HG03439 (cell line): ENCODE results near the gene GATAD2A.
"Not testable (repeated sequence)": the region's sequence is repeated elsewhere in the genome, so short reads cannot be mapped to it uniquely, and the experiment has no call there.

Experiments
- ATAC-seq: cut with Tn5 transposase; IDR thresholded peaks from one replicate; pipeline ENCODE4 v1.9.1; 2021; ENCODE audit warnings: mild to moderate bottlenecking, moderate library complexity; ENCODE audit not compliant: unreplicated experiment

Gene GATAD2A

DNA sequence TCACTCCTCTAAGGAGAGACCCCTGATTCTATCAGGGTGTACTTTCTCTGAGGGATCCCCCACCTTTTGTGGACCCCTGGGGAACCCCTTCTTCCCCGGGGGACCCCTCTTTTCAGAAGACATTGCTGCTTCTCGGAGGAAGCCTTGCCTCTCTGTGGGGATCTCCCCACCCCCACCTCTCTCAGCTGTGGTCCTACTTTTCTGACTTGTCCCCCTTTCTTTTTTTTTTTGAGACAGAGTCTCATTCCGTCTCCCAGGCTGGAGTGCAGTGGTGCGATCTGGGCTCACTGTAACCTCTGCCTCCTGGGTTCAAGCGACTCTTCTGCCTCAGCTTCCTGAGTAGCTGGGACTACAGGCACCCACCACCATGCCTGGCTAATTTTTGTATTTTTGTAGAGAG, 18.4 kb upstream of the GATAD2A start:
- ATAC-seq = no peak

DNA sequence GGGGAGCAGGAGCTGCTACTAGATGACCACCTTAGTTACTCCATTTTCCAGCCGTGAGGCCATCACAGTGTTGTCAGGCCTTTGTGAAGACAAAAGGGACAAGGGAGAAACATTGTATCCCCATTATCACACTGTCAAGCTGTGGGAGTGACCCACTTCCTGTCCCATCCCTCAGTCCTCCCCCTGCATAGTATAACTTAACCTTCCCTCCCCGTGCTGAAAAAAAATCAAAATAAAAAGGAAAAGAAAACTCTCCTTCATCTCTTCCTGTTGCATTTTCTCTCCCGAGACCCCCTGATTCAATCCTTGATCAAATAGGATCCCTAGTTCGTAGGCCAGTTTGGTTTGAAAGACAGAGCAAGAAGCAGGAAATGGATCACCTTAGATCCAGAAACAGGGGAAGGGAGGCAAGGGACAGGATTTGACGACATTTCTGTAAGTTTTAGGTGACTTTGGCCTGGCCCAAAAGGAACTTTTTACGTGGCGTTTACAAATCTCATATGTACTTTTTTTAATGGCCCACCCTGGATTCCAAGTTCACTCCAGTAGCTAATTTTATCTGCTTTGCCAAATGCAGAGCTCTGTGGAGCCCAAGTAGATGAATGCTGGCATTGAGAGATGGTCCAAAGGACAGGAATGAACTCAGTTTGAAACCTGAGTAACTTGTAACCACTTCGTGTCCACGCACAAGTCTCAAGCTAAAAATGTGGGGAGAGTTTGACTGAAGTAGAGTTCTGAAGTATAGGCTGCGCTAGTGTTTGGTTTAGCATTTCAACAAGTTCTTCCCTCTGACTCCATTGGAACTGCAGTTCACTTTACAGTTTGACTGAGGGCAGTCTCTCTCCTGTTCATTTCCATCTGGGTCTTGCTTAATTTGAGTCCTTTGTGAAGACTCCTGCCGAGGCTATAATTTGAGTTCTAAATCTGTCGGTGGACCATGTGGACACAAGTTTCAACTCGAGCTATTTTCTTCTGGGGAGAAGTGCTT, 16.6 kb upstream of the GATAD2A start:
- ATAC-seq = no peak

DNA sequence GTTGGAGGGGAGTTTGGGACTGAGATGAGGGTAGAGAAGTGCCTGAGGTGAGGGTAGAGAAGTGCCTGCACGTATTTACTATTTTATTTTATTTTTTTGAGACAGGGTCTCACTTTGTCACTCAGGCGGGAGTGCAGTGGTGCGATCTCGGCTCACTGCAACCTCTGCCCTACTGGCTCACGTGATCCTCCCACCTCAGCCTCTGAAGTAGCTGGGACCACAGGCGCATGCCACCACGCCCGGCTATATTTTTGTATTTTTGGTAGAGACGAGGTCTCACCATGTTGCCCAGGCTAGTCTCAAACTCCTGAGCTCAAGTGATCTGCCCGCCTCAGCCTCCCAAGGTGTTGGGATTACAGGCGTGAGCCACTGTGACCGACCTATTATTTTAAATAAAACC, 15.8 kb upstream of the GATAD2A start:
- ATAC-seq = not testable (repeated sequence)

DNA sequence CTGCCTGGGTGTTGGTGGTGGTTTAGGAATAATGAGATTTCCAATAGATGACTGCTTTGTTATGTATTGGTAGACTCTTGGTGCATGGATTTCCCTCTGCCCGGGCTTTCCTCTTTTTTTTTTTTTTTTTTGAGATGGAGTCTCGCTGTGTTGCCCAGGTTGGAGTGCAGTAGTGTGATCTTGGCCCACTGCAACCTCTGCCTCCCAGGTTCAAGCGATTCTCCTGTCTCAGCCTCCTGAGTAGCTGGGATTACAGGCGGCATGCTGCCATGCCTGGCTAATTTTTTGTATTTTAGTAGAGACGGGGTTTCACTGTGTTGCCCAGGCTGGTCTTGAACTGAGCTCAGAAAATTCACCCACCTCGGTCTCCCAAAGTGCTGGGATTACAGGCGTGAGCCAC, 11.1 kb upstream of the GATAD2A start:
- not testable (repeated sequence) for ATAC-seq

DNA sequence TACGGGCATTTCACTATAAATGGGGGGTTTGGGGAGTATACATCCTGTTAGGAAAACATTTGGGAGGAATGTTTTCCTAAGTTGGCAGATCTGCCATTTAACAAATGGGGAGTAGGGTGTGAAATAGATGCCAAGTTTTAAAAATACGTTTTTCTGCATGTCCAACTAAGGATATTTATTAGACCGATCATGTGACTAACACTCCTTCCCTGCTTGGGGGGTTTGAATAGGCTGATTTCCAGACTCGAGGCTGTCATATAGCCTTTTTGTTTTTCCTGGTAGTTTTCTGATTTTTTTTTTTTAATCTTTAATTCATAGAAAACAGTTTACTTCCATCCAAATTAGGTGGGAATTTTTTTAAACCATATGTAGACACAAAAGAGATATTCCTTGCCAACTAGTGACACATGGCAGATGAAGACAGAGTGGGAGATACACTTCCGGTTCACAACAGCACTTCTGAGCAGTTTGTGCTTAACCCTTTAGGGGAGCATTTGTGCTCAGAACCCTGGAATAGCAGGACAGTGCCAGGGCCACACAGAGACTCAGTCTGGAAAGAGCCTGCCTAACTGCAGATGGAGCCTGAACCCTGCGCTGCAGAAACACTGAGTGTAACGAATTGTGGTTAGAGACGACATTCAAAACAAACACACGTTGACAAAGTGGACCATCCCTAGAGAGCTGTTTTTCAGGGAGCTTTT, 5.6 kb upstream of the GATAD2A start:
- no peak for ATAC-seq

DNA sequence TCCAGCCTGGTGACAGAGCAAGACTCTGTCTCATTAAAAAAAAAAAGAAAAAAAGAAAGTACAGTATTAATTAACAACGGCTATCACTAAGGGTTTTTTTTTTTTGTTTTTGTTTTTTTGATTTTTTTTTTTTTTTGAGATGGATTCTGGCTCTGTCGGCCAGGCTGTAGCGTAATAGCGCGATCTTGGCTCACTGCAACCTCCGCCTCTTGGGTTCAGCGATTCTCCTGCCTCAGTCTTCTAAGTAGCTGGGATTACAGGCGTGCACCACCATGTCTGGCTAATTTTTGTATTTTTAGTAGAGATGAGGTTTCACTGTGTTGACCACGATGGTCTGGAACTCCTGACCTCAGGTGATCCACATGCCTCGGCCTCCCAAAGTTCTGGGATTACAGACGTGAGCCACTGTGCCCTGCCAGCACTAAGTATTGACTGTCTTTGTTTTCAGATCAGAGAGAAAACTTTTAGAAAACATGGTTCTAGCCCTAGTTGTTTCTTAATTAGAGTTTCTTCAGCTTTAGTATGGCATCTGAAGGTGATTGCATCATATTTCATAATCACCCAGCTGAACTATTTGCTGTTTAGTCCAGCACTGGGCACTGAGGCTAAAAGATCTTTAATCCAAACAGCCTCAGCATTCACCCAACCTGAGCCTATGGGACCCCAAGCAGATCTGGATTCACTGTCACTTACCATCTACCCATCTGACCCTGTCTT, 2.7 kb upstream of the GATAD2A start:
- ATAC-seq = no peak

DNA sequence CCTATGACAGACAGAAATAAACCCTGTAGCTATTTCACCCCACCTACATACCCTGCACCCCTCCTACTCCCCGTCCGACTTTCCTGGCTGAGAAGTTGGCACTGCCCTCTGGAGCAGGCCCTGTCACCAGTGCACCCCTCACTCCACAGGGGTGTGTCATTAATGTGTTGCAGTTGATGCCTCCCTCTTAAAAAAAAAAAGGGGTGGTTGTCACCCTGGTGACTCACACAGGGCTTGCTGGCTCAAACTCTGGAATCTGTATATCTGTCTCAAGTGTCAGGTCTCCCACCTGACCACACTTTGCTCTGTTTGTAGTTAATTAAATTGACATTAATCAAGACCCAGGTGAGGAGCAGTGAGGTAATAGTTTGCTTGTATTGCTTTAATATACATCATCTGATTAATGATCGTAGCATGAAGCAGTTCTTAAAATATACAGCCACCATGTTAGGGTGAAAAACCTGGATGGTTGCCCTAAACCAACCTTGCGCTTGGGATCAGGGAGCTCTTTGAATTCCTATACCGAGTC, 2.0 kb upstream of the GATAD2A start:
- no peak for ATAC-seq

DNA sequence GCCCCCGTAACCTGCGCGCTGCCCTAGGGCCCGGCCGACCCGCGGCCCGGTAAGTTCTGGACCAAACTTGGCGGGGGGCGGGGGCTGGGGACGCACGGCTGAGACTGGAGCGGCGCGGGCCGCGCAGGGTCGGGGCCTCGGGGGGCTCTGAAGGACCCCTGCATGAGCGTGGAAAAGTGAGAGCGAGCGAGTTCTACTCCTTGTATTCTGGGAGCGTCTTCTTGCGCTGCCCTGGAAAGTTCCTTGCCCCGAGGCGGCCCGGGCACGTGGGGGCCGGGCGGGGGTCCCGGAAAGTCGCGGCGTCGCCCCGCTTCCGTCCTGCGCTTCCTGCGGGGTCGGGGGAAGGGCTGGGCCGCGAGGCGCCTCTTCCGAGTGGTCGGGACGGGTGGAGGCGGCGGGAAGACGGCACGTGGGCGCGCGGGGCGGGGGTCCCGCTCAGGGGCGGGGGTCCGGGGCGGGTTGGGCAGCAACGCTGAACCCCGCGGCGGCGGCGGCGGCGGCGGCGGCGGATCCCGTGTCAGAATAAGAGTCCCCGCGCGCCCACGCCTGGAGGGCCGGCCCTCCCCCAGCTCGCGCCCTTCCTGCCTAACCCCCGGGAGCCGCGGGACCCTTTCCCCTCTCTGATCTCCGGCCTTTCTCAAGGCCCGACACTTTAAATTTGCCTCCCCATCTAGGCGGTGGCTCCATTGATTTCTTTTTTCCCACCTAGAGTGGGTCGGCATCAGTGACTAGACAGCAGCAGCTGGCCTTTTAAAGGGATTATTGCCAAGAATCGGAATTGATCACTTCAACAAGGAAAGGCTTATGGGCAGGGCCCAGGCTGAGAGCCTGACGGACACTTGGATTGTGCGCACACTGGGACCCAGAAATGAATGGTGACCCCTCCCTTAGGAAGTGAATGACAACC, 749 bp downstream of the GATAD2A start:
- ATAC-seq = peak; percentile 11

DNA sequence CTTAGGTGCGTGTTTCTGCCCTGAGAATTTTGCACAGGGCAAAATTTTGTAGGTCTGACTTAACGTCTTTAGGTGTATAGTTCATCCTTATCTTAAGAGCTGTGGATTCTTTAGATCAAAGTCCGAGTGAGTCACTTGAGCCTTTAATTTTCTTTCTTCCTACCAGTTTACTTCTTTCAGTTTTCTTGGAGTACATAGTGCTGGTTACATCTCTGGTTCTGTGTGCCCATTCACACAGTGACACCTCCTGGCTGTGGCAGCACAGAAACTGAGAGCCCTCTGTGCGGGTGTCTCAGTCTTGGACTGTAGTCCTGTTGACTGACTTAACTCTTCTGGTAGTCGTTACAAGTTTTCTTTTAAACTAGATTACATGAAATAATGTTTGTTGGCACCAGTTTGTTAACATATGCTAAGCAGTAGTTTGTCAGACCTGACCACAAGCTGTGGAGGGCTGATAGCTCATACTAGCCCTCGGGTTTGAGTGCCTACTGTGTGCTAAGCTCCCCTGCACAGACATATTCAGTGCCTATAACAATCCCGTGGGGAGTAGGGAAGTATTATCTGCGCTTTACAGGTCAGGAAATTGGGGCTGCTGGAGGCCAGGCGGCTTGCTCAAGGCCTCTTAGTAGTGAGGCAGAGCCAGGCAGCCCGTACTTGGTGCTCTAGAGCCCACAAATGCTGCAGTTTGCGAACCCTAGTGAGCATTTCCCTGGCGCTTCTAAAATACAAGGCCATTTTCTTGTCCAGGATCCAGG, 1.6 kb downstream of the GATAD2A start:
- ATAC-seq = no peak

DNA sequence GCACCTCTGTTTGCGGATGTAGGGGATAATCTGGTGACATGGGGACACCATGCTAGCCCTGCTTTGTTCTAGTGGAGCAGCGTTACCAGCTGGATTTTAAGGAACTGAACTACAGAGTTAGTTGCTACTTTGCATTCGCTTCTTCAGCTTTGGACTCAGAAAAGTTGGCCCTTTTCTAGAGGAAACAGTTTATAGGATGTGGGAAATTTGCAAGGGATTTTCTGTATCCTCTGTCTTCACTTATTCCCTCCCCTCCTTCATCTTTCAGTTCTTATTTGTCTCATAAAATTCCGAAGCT, 2.1 kb downstream of the GATAD2A start:
- ATAC-seq = no peak

DNA sequence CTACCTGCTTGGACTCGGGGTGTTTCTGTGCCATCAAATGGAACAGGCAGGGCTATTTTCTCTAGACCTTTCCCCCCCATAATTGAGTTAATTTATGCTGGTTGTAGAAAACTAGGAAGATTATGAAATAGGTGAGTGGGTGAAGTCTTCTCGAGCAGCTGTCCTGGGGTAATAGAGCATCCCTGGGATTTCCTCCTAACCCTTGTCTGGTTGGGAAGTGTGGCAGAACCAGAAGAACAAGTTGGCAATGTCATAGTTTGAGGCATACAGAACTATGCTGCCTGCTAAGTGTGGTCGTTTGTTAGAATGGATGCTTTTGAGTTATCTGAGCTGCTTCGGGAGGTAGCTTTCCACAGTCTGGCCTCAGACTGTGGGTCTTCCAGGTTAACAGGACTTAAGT, 3.7 kb downstream of the GATAD2A start:
- ATAC-seq = no peak

DNA sequence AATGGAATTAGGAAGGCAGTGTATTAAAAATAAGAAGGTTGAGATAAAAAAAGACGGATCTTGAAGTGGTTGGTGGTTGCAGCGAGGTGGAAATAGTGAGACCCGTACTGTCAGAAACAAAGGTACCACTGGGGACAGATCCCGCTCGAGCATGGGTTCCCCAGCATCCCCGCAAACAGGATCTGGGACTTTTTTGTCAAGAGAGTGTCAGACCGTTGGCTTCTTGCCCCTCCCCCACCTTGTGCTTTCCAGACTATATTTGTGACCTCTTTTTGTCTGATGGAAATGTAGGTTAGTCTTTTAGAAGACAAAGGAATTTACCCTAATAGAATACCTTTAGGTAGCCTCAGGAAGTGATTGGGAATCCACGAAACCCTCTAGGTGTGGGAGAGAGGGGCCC, 4.2 kb downstream of the GATAD2A start:
- ATAC-seq = no peak

DNA sequence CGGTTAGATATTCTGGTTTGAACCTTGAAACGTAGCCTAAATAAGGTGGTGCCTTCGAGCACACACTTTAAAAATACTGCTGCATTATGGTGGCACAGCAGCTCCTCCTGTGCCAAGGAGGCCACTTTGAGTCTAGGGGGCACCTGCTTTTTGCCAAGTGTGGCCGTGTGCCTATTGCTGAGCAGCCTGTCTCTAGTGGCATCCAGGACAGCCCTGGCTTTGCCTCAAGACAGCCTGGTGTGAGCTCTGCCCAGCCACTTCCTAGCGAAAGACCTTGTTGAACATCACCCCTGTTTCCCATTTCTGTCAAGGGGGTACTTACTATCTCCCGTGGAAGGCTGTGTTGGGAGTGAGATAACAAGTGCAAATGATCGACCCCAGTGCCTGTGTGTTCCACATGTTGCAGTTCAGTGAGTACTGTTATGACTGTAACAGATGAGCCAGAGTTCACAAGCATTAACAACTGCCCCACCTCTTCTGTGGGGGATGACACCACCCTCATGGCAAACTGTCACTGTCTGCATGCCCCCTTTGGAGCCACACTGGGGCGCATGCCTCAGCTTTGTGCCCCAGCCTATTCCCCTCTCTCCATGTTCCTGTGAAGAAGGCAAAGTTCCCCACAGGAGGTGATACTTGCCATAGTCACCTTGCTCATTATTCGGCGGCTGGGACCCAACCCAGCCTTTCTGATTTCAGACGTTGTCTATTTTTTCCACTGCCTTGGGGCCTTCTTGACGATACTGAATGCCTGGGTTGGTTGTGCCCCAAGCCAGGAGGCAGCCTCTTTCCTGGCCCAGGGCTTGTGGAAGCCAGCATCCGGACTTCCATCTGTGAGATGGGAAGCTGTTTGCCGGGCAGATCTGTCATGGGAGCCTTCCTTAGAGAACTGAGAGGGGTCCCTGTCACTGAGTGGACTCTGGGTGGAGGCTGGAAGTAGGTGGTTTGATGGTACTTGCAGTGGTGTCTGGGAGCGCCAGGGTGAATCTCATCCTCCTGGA, 5.4 kb downstream of the GATAD2A start:
- no peak for ATAC-seq

DNA sequence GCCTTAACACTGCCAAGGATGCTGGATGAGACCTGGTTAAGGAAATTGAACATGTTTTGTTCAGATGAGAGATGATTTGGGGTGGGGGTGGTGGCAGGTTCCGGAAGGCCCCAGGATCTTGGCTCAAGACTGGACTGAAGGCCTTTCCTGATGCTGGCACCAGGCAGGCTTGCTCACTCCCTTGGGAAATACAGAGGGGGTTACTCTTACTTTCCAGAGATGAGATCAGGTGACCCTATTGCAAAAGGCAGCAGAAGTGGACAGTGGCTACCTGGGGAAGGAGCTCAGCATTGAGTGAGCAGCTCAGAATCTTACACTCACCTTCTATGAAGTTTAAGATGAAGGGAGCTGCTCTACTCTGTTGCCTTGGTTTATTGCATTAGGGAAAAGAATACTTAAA, 10.8 kb downstream of the GATAD2A start:
- no peak for ATAC-seq

DNA sequence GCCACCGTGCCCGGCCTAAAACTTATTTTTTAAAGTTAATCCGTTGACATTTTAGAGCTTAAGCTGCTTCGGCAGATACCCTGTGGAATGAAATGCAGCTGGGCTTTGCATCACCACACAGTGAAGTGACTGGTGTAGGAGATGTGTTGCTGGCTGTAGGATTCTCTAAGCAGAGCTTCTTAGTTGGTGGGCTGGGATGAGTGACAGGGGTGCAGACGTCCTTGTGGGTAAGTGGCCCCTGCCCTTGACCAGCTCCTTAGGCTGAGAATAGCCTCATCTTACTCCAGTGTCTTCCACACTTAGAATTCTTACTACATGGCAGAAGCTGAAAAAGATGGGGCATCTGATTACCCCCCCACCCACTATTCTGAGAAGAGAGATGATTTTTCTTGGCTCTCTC, 11.6 kb downstream of the GATAD2A start:
- no peak for ATAC-seq

DNA sequence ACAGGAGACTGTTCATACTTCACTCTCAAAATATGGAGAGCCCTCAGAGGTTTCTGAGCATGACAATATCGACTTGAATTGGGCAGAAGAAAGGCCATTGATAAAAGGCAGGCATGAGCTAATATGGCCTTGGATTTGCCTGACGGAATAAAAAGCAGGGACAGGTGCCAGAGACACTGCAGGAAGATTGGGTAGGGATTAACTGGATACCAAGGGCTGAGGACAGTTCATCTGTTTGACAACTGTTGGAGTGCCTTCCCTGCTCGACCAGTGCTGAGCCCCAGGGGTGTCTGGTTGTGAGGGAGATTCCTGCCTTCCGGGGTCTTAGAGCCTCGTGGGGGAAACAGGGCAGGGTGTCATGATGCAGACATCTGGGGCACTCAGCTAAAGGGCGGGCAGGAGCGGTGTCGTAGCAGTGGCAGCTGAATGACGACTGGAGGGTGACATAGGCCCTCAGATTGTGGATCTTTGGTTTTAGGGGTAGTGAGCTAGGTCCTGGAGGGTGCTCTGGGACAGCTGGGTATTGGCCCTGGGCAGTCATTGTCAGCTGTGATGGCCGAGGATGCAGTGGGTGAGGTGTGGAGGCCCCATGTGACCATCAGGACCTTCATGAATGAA, 12.3 kb downstream of the GATAD2A start:
- no peak for ATAC-seq

DNA sequence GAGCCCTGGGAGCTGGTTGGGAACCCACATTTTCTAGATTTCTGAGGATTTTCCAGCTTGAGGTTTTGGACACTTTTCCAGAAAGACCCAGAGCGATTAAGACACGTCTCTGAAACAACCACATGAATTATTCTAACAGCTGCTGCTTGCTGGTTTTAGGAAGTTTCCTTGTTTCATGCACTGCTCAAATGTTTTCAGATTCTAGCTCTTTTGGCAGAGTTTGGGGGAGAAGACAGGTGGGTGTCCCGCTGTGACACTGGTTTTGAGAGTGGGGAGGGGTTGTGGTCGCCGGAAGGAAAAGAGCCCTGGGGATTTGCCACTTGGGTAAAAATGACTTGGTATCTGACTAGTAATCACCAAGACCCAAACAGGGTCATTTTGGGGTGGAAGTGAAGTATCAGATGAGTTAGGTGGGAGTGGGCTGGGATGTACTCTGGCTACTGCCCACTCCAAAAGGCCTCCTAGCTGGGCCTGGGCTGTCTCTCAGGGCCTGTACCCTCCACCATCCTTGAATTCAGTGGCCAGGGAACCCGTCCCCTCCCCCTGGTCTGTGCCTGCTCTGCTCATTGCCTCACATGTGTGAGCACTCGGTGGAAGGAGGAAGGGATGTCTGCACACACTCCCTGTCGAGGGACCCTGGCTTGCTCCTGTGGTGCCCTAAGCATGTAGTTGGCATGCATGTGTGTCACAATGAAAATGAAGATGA, 13.2 kb downstream of the GATAD2A start:
- ATAC-seq = no peak
